Stomach smooth muscle (tissue), 2 donors: ENCODE data around the gene PIGO.

Experiments used
- H3K27ac ChIP-seq: one replicate; pipeline ENCODE4 v1.7.0; 2013; ENCODE audit warnings: mild to moderate bottlenecking, low read length, inconsistent platforms
- H3K27me3 ChIP-seq, 2 donors: one replicate each; pipeline ENCODE4 v1.7.0; 2013; ENCODE audit warnings: low read length in 2 of 2; ENCODE audit not compliant: insufficient read depth in 2 of 2, control insufficient read depth in 1 of 2
- H3K36me3 ChIP-seq, 2 donors: one replicate each; pipeline ENCODE4 v1.7.0; 2013; ENCODE audit warnings: low read length in 2 of 2; ENCODE audit not compliant: control insufficient read depth in 2 of 2, insufficient read depth in 2 of 2
- H3K4me1 ChIP-seq: one replicate; pipeline ENCODE4 v1.7.0; 2013; ENCODE audit warnings: low read length; ENCODE audit not compliant: control insufficient read depth, insufficient read depth
- H3K4me3 ChIP-seq, 2 donors: one replicate each; pipeline ENCODE4 v1.7.0; 2013; ENCODE audit warnings: low read length in 2 of 2
- H3K9ac ChIP-seq, 2 donors: one replicate each; pipeline ENCODE4 v1.7.0; 2013; ENCODE audit warnings: low read length in 2 of 2, mild to moderate bottlenecking in 1 of 2
- H3K9me3 ChIP-seq, 2 donors: one replicate each; pipeline ENCODE4 v1.7.0; 2013; ENCODE audit warnings: low read length in 2 of 2; ENCODE audit not compliant: control insufficient read depth in 2 of 2
- donor health status: healthy.
- donor health status: Pancreatic carcinoma.

The PIGO gene

GRCh38 chr9:35096035-35096849 is at the start of gene PIGO:
Gene PIGO, minus strand, starts transcription at chr9:35096591. Its CDS starts 1,026 bp downstream, at chr9:35095565.
- Histone ChIP-seq H3K4me3 (peak within 1 kb of the TSS; percentile 96 to 98), H3K27me3 (no peaks in the 10 kb centered on the region), H3K36me3 (peaks cover 31 to 36% of the 10 kb centered on the region in 2 donors), H3K27ac (peak within 1 kb of the TSS; percentile 94), H3K9me3 (no peaks in the 10 kb centered on the region), H3K9ac (peak within 1 kb of the TSS; percentile 96 to 98), H3K4me1 (peaks cover 11% of the 10 kb centered on the region)

- no peaks in the 10 kb centered on the region for H3K4me1 ChIP-seq
- H3K9ac ChIP-seq = no peak overlapping the region
- peaks cover 14 to 15% of the 10 kb centered on the region in 2 donors for H3K9me3 ChIP-seq
- H3K36me3 ChIP-seq = no peaks in the 10 kb centered on the region
- H3K27me3 ChIP-seq = no peaks in the 10 kb centered on the region
- H3K4me3 ChIP-seq = no peak overlapping the region
- H3K27ac ChIP-seq = no peak overlapping the region
Observed at GRCh38 chr9:35142037-35142436, 45.6 kb upstream of the PIGO start.

GRCh38 chr9:35140093-35140492 is 43.7 kb upstream of the PIGO start:
- Histone ChIP-seq H3K27ac (no peak overlapping the region), H3K4me3 (no peak overlapping the region)

GRCh38 chr9:35136866-35137265 is 40.5 kb upstream of the PIGO start:
- Histone ChIP-seq H3K27ac (no peak overlapping the region), H3K4me1 (no peaks in the 10 kb centered on the region), H3K9ac (no peak overlapping the region), H3K36me3 (no peaks in the 10 kb centered on the region), H3K27me3 (no peaks in the 10 kb centered on the region), H3K4me3 (no peak overlapping the region), H3K9me3 (peaks cover 4 to 7% of the 10 kb centered on the region in 2 donors)

More at GRCh38 chr9:35140093-35140492, 43.7 kb upstream of the PIGO start:
- Histone ChIP-seq H3K4me1 (no peaks in the 10 kb centered on the region), H3K9ac (no peak overlapping the region), H3K36me3 (no peaks in the 10 kb centered on the region), H3K27me3 (no peaks in the 10 kb centered on the region), H3K9me3 (peaks cover 14 to 15% of the 10 kb centered on the region in 2 donors)

- H3K27me3 ChIP-seq = no peaks in the 10 kb centered on the region
- no peak overlapping the region for H3K27ac ChIP-seq
- no peak overlapping the region for H3K9ac ChIP-seq
- no peak overlapping the region for H3K4me3 ChIP-seq
- H3K9me3 ChIP-seq = no peaks in the 10 kb centered on the region
- no peaks in the 10 kb centered on the region for H3K36me3 ChIP-seq
- H3K4me1 ChIP-seq = no peaks in the 10 kb centered on the region
Observed at GRCh38 chr9:35135988-35136387, 39.6 kb upstream of the PIGO start.

- H3K9ac ChIP-seq = no peak overlapping the region
- no peak overlapping the region for H3K27ac ChIP-seq
- no peak overlapping the region for H3K4me3 ChIP-seq
- no peaks in the 10 kb centered on the region for H3K36me3 ChIP-seq
- no peaks in the 10 kb centered on the region for H3K4me1 ChIP-seq
- no peaks in the 10 kb centered on the region for H3K9me3 ChIP-seq
- H3K27me3 ChIP-seq = no peaks in the 10 kb centered on the region
Observed at GRCh38 chr9:35134920-35135319, 38.5 kb upstream of the PIGO start.

GRCh38 chr9:35116898-35117551 is 20.6 kb upstream of the PIGO start:
- Histone ChIP-seq H3K4me1 (peaks cover 36% of the 10 kb centered on the region), H3K27me3 (no peaks in the 10 kb centered on the region), H3K27ac (peak overlapping the region; percentile 83), H3K36me3 (no peaks in the 10 kb centered on the region), H3K9ac (peak overlapping the region; percentile 47 to 64), H3K4me3 (peak overlapping the region; percentile 87 to 88), H3K9me3 (no peaks in the 10 kb centered on the region)

GRCh38 chr9:35116539-35116897 is 20.1 kb upstream of the PIGO start:
- Histone ChIP-seq H3K27ac (peak overlapping the region; percentile 83), H3K4me1 (peaks cover 40% of the 10 kb centered on the region)

GRCh38 chr9:35115680-35116538 is 19.5 kb upstream of the PIGO start, which contains the start of gene ATOSB:
Gene ATOSB, minus strand, starts transcription at chr9:35115862. Its CDS starts 7,588 bp downstream, at chr9:35108274.
- Histone ChIP-seq H3K4me1 (peaks cover 42% of the 10 kb centered on the region), H3K27ac (peak within 1 kb of the TSS; percentile 83), H3K9ac (peak within 1 kb of the TSS; percentile 59 to 69), H3K27me3 (no peaks in the 10 kb centered on the region), H3K9me3 (no peaks in the 10 kb centered on the region), H3K36me3 (no peaks in the 10 kb centered on the region), H3K4me3 (peak within 1 kb of the TSS; percentile 87 to 88)

More at GRCh38 chr9:35116539-35116897, 20.1 kb upstream of the PIGO start:
- Histone ChIP-seq H3K9ac (peak overlapping the region; percentile 47 to 59), H3K4me3 (peak overlapping the region; percentile 87 to 88), H3K36me3 (no peaks in the 10 kb centered on the region), H3K9me3 (no peaks in the 10 kb centered on the region), H3K27me3 (no peaks in the 10 kb centered on the region)

GRCh38 chr9:35114840-35115628 is 18.6 kb upstream of the PIGO start:
- Histone ChIP-seq H3K9ac (peak overlapping the region; percentile 59 to 69), H3K4me3 (peak overlapping the region; percentile 87 to 88), H3K9me3 (no peaks in the 10 kb centered on the region), H3K36me3 (no peaks in the 10 kb centered on the region), H3K4me1 (peaks cover 51% of the 10 kb centered on the region), H3K27me3 (no peaks in the 10 kb centered on the region), H3K27ac (peak overlapping the region; percentile 83)
